Progenitor cell of endocrine pancreas (in vitro differentiated cells): ENCODE data around the gene SLC39A3. TPM values are rescaled to one million over a fixed set of nuclear protein-coding genes. Genes with fewer than 3 reads are reported as not detected.

Source experiments
- DNase-seq: peaks from one replicate; pipeline ENCODE4 v3.0.0; 2021; ENCODE audit warnings: low spot score; ENCODE audit not compliant: unreplicated experiment
- H3K27ac Mint-ChIP-seq: 2 replicates; pipeline ENCODE4 v1.8.0; 2021; ENCODE audit warnings: mild to moderate bottlenecking, moderate library complexity, mixed read lengths
- H3K27me3 Mint-ChIP-seq: 2 replicates; pipeline ENCODE4 v1.8.0; 2021; ENCODE audit warnings: mixed read lengths
- H3K36me3 Mint-ChIP-seq: 2 replicates; pipeline ENCODE4 v1.8.0; 2022; ENCODE audit warnings: mixed read lengths; ENCODE audit not compliant: insufficient read depth
- H3K4me1 Mint-ChIP-seq: 2 replicates; pipeline ENCODE4 v1.8.0; 2021; ENCODE audit warnings: low read depth, mixed read lengths
- H3K4me3 Mint-ChIP-seq: 2 replicates; pipeline ENCODE4 v1.8.0; 2021; ENCODE audit warnings: low read depth, mild to moderate bottlenecking, moderate library complexity, mixed read lengths
- H3K9me3 Mint-ChIP-seq: 2 replicates; pipeline ENCODE4 v1.8.0; 2021; ENCODE audit warnings: low read depth, mixed read lengths
- CTCF ChIP-seq: fragments of 200-600 bp; sonication (generic); IDR thresholded peaks from one replicate; pipeline ENCODE4 v1.5.0; 2021; ENCODE audit warnings: antibody characterized with exemption, mild to moderate bottlenecking; ENCODE audit not compliant: unreplicated experiment
- total RNA-seq: library from RNA; stranded (reverse); gene quantifications from 2 replicates; pipeline ENCODE4 v1.2.1, GENCODE V29; 2021

The SLC39A3 gene
- total RNA-seq, 1 donor from 2014 or later, result 23.8 TPM

- Mint-ChIP-seq H3K36me3 (peaks cover 14% of the 10 kb centered on the region), H3K27me3 (no peaks in the 10 kb centered on the region), H3K9me3 (no peaks in the 10 kb centered on the region), H3K4me1 (no peaks in the 10 kb centered on the region), H3K4me3 (no peak overlapping the region), H3K27ac (no peak overlapping the region)
- DNase-seq, result no peak
- no peak for TF ChIP-seq CTCF
Observed at GRCh38 chr19:2761309-2761677, 21.5 kb upstream of the SLC39A3 start.

- H3K4me3 Mint-ChIP-seq, result no peak overlapping the region
- H3K27me3 Mint-ChIP-seq, result no peaks in the 10 kb centered on the region
- TF ChIP-seq CTCF, result no peak
- H3K27ac Mint-ChIP-seq, result no peak overlapping the region
- H3K9me3 Mint-ChIP-seq, result no peaks in the 10 kb centered on the region
- H3K36me3 Mint-ChIP-seq, result peaks cover 13% of the 10 kb centered on the region
- H3K4me1 Mint-ChIP-seq, result no peaks in the 10 kb centered on the region
- DNase-seq, result no peak
Observed at GRCh38 chr19:2759965-2760364, 20.1 kb upstream of the SLC39A3 start.

GRCh38 chr19:2759362-2759761 is 19.5 kb upstream of the SLC39A3 start:
- TF ChIP-seq CTCF, result no peak
- no peak overlapping the region for H3K4me3 Mint-ChIP-seq
- H3K36me3 Mint-ChIP-seq, result peaks cover 13% of the 10 kb centered on the region
- DNase-seq, result no peak
- H3K27me3 Mint-ChIP-seq, result no peaks in the 10 kb centered on the region
- H3K27ac Mint-ChIP-seq, result no peak overlapping the region
- no peaks in the 10 kb centered on the region for H3K4me1 Mint-ChIP-seq
- H3K9me3 Mint-ChIP-seq, result no peaks in the 10 kb centered on the region

GRCh38 chr19:2758601-2759313 is 18.9 kb upstream of the SLC39A3 start:
- no peak overlapping the region for H3K4me3 Mint-ChIP-seq
- H3K4me1 Mint-ChIP-seq, result no peaks in the 10 kb centered on the region
- H3K9me3 Mint-ChIP-seq, result no peaks in the 10 kb centered on the region
- no peak for TF ChIP-seq CTCF
- H3K27me3 Mint-ChIP-seq, result no peaks in the 10 kb centered on the region
- H3K27ac Mint-ChIP-seq, result no peak overlapping the region
- no peak for DNase-seq
- H3K36me3 Mint-ChIP-seq, result peaks cover 13% of the 10 kb centered on the region

GRCh38 chr19:2756921-2757881 is 17.4 kb upstream of the SLC39A3 start:
- no peak for DNase-seq
- Mint-ChIP-seq H3K4me3 (no peak overlapping the region), H3K27me3 (no peaks in the 10 kb centered on the region), H3K36me3 (peaks cover 13% of the 10 kb centered on the region), H3K9me3 (no peaks in the 10 kb centered on the region), H3K4me1 (no peaks in the 10 kb centered on the region), H3K27ac (no peak overlapping the region)
- TF ChIP-seq CTCF, result no peak
